DMS79 treated with DMSO at 0.1 percent for 48 hours (cell line): ENCODE measurements around the gene ENPP1.
"Not testable (repeated sequence)": the region's sequence is repeated elsewhere in the genome, so short reads cannot be mapped to it uniquely, and the experiment has no call there.

ENCODE experiments used
- DNase-seq: peaks from one replicate; lab custom pipeline; 2025; lab: John Stamatoyannopoulos, UW

Gene ENPP1

DNA sequence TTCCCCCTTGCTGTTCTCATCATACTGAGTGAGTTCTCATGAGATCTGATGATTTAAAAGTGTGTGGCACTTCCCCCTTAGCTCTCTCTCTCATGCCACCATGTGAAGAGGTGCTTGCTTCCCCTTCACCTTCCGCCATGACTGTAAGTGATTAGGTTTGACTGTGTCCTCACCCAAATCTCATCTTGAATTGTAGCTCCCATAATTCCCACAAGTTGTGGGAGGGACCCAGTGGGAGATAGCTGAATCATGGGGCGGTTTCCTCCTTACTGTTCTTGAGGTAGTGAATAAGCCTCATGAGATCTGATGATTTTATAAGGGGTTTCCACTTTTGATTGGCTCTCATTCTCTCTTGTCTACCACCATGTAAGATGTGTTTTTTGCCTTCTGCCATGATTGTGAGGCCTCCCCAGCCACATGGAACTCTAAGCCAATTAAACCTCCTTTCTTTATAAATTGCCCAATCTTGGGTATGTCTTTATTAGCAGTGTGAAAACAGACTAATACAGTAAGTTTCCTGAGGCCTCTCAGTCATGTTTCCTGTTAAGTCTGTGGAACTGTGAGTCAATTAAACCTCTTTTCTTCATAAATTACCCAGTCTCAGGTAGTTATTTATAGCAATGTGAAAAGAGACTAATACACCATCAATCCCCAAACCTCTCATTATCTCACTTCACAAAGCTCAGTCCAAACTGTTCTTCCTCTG is 108.4 kb downstream of the ENPP1 start:
- not testable (repeated sequence) for DNase-seq

DNA sequence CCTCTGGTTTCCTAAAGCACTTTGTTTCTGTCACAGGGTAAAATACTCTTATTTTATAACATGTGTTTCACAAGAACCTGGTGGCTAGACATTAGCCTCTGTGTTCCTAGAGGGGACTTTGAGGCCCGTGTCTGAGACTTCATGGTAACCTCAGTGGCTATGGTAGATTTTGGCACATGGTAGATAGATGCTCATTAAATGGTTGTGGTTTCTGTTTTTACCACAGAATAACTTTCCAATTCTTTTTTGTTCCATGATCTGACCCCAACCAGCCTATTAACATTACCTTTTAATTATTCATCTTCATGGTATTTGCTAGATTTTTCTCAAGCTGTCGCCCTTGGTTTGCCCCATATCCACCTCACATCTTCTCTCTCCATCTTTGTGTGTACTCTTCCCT is 109.0 kb downstream of the ENPP1 start:
- DNase-seq = no peak

DNA sequence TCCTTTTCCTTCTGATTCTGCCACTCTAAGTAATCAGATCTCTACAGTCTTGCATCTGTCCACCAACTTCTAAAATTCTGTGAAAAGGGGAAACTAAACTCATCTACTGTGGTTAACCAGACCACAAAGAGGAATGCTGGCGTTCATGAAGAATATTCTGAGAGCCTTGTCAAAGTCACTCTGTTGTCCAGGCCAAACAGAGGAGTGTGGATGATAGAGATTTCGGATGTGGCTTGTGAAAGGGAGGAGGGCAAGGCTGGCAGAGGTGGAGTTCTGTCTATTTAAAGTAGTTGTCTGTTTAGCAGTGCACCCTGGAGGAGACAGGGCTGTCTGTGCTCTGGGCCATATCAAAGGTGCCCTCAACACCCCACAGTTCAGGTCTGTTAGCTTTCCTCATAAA is 109.5 kb downstream of the ENPP1 start:
- DNase-seq = no peak

DNA sequence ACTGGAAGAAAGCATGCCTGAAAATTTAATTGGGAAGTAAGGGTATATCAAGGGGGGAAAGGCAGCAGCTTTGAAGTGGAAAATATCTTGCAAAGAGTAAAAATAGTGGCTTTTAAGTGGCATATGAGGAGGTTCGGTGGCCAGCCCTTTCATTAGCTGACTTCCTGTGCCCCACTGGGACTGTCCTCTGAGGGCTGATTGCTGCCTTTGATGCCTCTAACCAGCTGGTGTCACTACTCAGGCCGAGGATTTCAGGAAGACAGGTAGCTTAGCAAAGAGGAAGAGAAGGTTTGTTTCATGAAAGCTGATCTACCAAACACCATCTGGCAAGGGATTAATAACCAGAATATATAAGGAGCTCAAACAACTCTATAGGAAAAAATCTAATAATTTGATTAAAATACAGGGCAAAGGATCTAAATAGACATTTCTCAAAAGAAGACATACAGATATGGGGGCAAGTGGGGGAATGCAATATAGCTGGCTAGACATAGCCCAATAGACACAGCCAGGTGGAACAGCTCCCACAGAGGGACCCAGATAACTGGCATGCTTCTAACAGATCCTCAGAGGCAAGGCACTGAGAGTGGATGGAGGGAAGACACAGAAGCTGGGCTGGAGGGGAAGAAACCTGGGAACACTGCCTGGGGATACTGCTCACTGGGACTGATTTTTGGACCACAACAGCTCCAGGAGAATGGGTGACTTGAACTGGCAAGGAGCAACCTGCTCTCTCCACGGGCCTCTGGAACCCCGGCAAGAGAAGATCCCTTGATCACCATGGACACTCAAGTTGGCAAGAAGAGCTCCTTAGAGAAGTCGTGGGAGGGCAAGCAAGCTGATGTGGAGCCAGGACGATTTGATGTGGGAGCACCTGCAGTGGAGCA is 110.2 kb downstream of the ENPP1 start:
- DNase-seq = no peak

DNA sequence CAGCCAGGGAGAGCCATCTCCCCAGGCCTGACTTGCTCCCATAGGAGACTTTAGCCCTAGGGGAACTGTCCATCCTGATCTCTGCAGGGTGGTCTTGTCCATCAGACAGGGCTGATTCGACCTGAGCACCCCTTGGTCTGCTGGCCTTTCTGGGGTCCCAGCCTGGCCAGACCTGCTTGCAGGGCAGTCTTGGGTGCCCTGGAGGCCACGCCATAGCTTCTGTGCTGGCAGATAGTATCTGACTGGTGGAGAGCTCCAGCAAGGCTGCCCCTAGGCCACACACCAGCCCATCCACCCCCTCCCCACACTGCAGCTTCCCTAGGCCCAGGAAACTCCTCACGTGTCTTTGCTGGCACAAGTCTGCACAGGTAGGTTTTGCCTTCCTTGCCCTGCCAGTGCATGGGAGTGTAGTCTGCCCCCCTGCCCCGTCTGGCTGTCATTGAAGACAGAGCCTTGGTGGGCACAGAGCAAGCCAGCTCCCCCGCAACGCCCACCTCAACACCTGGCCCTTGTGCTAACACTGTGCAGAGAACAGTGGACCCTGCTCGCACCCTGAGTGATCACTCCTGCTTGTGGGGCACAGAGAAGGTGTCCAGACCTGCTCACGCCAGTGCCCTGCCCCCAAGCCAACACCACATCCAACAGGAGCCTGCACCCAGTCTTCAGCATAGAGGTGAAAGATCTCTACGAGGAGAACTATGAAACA is 111.0 kb downstream of the ENPP1 start:
- DNase-seq = no peak

DNA sequence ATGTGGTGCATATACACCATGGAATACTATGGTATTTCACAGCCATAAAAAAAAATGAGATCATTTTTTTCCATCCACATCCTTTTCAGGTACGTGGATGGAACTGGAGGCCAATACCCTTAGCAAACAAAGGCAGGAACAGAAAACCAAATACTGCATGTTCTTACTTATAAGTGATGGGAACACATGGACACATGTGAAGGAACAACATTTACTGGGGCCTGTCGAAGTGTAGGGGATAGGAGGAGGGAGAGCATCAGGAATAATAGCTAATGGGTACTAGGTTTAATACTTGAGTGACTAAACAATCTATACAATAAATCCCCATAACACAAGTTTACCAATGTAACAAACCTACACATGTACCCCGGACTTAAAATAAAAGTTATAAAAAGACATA is 112.8 kb downstream of the ENPP1 start:
- DNase-seq = no peak

DNA sequence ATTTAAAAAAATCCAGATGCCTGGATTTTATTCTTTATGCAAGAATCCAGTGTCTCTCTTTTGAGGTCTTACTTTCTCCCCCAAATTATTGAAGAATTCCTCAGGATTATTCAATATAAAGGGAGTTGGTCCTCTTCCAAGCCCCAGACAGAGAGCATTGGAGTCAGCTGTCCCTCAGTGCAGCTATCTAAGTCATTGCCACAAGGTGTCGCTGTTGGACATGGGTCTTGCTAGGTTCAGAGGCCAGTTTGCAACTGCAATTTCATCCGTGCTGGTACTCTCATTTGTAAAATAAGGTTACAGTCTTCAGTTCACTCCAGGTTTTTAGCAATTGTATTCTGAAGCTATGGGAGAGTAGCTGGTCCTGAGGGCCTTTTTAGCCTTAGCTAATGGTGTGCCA is 115.5 kb downstream of the ENPP1 start:
- no peak for DNase-seq

DNA sequence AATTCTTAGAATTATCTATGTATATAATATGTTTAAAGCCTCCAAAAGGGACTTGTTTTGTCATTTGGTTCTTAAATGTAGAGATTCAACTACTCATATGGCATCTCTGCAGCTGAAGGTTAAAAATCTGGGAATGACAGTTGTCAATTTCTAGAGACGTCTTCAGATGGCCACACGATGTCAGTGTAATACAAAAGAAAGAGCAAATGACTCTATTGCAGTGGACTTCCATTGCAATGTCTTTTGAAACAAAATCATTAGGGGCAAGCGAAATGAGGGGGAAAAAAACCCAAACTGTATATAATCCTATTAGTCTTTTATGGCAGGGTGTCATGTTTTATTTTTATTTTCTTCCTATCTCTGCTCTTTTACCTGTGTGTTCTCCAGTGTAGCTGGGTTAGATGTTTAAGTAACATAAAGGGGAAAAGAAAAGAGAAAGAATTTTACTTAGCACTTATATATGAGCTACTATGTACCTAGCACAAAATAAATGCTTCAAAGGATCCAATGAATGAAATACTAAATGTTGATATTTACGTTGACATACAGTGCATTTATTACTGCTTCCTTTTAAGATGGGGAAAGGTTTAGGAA is 117.2 kb downstream of the ENPP1 start:
- DNase-seq = no peak

DNA sequence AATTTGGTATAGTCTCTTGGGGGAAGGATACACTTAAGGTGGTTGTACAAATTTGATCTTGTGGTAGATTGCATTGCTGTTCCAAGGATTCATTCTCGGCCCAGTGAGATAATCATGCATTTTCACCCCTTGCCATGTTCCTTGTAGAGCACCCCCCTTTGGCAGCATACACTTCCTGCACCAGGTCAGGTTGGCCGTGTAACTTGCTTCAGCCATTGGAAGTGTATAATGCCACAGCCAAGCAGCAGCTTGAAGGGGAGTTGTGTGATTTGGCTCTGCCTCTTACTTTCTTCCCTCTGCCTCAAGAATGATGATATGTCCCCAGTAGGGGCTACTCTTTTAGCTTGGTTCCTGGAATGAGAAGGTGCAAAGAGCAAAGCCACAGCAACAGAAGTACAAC is 121.4 kb downstream of the ENPP1 start:
- DNase-seq = no peak

DNA sequence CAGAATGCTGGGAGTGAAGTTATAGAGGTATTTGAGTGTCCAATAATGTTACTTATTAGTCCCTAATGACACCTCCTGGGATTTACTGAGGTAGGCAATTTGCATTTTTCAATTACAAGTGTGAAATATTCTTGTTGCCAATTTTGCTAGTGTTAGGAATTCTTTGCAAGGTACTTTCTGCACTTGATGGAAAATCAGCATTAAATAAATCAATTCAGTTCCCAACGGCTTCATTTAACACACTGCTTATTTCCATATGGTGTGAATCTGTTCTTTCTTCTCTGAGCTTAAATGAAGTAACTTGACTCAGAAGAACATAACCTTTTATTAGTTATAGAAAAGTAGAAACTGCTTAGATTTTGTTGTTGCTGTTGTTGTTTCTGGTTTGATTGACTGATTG is 122.2 kb downstream of the ENPP1 start:
- DNase-seq = no peak

DNA sequence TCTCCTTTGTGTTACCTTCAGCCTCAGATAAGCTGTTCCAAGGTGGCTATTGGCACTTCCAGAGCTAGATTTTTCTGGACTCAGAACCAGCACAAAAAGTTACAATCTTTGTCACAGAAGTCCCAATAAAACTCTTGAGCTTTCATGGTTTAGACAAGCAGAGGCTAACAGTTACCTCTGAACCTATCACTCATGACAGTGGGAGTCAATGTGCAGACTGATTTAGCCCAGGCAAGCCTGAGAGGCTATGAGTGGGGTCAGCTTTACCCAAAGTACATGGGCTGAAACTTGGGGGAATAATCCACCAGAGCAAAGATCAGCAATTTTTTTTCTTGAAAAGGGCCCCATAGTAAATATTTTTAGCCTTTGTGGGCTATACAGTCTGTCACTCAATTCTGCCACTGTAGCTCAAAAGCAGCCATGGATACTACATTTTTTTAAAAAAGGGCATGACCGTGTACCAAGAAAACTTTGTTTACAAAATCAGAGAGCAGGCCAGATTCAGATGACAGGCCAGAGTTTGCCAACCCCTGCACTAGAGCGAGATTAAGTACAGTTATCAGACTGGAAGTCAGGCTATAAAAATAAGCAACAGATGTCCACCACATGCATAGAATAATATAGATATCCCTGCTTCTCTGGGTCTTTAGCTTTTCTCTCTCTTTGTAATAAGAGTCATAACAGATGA is 123.4 kb downstream of the ENPP1 start:
- no peak for DNase-seq

DNA sequence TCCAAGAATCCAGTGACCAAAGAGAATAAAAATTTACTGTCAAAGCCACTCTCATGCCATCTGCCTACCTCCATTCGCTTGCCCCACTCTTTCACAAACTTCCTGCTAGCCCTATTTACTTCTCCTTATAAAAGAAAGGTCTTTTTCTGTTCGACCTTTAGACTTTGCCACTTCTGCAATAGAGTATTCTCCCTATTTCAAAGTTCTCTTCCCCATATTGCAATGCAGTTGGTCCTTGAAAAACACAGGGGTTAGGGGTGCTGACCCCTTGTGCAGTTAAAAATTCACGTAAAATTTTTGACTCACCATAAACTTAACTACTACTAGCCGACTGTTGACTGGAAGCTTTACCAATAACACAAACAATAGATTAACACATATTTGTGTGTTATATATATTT is 128.3 kb downstream of the ENPP1 start:
- no peak for DNase-seq

DNA sequence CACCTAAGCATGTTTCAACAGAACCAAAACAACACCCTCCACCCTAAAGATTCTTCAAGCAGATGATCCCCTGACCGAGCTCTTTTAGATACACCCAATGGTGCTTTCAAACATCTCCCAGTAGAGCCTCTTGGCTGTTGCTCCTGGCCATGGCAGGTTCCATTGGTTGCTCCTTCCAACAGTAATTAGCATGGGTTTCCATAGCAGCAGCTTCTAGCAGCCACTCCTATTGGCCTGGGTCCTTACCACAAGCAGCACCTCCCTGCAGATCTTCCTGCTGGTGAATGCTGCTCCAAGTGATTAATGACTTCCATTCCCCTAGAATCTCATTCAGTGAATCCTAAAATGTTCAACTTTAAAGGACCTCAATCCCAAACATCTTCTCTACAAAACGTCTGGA is 129.4 kb downstream of the ENPP1 start:
- DNase-seq = no peak

DNA sequence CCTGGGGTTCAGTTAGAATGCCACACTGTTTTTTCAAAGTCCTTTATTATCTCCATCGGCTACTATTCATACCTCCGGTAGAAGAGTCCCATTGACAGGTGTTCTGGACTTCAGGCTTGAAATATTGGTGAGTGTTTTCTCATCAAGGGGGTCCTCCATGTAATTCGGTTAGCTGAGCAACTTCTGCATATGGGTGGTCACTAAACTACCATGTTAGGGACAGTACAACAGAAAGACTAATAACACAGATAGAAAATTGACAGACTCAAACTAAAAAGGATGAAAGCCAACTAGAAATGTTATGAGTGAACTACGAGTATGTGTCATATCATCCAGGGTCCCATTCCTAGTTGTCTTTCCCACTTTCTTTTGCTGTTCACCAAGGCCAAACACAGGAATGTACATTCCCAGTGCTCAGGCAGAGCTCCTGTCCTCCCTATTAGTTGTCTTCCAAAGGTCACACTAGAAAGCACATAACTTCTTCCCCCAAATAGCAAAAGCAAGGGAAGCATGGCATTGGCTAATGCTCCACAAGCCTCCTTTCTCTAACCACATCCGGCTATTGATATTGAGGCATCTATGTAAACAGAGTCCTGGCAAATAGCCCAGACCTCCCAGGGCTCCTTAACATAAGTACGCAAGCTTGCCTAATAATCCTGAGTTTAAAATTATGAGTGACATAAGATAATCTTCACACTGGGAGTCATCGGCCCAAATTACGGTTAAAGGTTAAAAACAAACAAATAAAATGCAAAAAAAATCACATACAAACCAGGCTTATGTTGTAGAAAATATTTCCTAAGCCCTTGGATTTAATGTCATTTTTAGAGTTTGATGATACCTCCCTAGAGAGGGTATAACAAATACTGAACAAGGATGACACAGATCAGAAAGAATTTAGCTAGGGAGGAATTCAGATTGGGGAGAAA is 130.1 kb downstream of the ENPP1 start:
- DNase-seq = no peak
